Esophagus muscularis mucosa (tissue), 4 donors: ENCODE measurements around the gene FLACC1. TPM values are rescaled to one million over a fixed set of nuclear protein-coding genes. Genes with fewer than 3 reads are reported as not detected.

Experiments
- DNase-seq: peaks from one replicate; pipeline ENCODE4 v3.0.0-alpha.2; 2017; ENCODE audit errors: extremely low spot score
- H3K27ac ChIP-seq, 4 donors: fragments of 200-600 bp; sonication (generic); replicated peaks in 1 of 4; 1 replicate in 3 of 4; 2 replicates in 1 of 4; pipeline ENCODE4 v1.5.1; 2016 to 2019; ENCODE audit warnings: mild to moderate bottlenecking in 1 of 4
- H3K27me3 ChIP-seq, 4 donors: fragments of 200-600 bp; sonication (generic); one replicate each; pipeline versions ENCODE4 v1.5.1 to v1.6.0; 2016 to 2019
- H3K36me3 ChIP-seq, 4 donors: fragments of 200-600 bp; sonication (generic); one replicate each; pipeline ENCODE4 v1.5.1; 2016 to 2019
- H3K4me1 ChIP-seq, 4 donors: fragments of 200-600 bp; sonication (generic); one replicate each; pipeline ENCODE4 v1.5.1; 2016 to 2019
- H3K4me3 ChIP-seq, 4 donors: fragments of 200-600 bp; sonication (generic); 1 replicate in 2 of 4; 2 replicates in 2 of 4; pipeline ENCODE4 v1.5.1; 2016 to 2019; ENCODE audit warnings: mild to moderate bottlenecking in 4 of 4, moderate library complexity in 1 of 4
- H3K9me3 ChIP-seq, 4 donors: fragments of 200-600 bp; sonication (generic); 1 replicate in 3 of 4; 2 replicates in 1 of 4; pipeline ENCODE4 v1.5.1; 2016 to 2019
- EP300 ChIP-seq: sonication (generic); formaldehyde crosslinking; IDR thresholded peaks from one replicate; pipeline ENCODE4 v1.6.1; 2017; ENCODE audit warnings: antibody characterized with exemption
- POLR2A ChIP-seq: fragments of 450-650 bp; IDR thresholded peaks from one replicate; pipeline ENCODE4 v1.6.1; 2017; ENCODE audit warnings: antibody characterized with exemption, moderate library complexity, mild to moderate bottlenecking, low read depth
- POLR2AphosphoS5 ChIP-seq, 2 donors: sonication (generic); formaldehyde crosslinking; IDR thresholded peaks; one replicate each; pipeline ENCODE4 v1.6.1; 2017; ENCODE audit warnings: antibody characterized with exemption in 2 of 2
- WGBS: methylation state at CpG from one replicate; pipeline ENCODE4 v1.1.5; 2018; 5-methylcytosine and 5-hydroxymethylcytosine counted together
- intact Hi-C: fragments of 100-400 bp; cut with DNase I; formaldehyde crosslinking; loops from one replicate; pipeline ENCODE4 v1.15.1; 2023
- total RNA-seq, 4 donors: library from RNA; depleted of rRNA; stranded (reverse); fragments of >200 nt; gene quantifications; one replicate each; pipeline versions ENCODE4 v1.1.0 to v1.2.1, GENCODE V29; 2016
- TF ChIP-seq, protein P1 (sequence below), 3 experiments: fragments of 200-600 bp in 2 of 3; fragments of 450-650 bp in 1 of 3; sonication (generic) in 2 of 3; IDR thresholded peaks; one replicate each; pipeline ENCODE4 v1.5.1; 2017 to 2019; ENCODE audit warnings: antibody characterized with exemption in 3 of 3, mild to moderate bottlenecking in 2 of 3, moderate library complexity in 1 of 3

Gene FLACC1
- total RNA-seq: 1 to 10 TPM; 1.2 to 5.1 (median 4.2) TPM

- H3K4me1 ChIP-seq: peaks cover 5 to 27% (median 19%) of the 10 kb centered on the region in 4 donors
- no peaks in the 10 kb centered on the region for H3K27me3 ChIP-seq
- 32% methylated on average over 1 of the region's 1 CpG for WGBS
- no peaks in the 10 kb centered on the region for H3K9me3 ChIP-seq
- H3K36me3 ChIP-seq: peaks cover 0 to 33% (median 19%) of the 10 kb centered on the region in 4 donors
- intact Hi-C loops: no loop called here
- TF ChIP-seq, protein P1, sequence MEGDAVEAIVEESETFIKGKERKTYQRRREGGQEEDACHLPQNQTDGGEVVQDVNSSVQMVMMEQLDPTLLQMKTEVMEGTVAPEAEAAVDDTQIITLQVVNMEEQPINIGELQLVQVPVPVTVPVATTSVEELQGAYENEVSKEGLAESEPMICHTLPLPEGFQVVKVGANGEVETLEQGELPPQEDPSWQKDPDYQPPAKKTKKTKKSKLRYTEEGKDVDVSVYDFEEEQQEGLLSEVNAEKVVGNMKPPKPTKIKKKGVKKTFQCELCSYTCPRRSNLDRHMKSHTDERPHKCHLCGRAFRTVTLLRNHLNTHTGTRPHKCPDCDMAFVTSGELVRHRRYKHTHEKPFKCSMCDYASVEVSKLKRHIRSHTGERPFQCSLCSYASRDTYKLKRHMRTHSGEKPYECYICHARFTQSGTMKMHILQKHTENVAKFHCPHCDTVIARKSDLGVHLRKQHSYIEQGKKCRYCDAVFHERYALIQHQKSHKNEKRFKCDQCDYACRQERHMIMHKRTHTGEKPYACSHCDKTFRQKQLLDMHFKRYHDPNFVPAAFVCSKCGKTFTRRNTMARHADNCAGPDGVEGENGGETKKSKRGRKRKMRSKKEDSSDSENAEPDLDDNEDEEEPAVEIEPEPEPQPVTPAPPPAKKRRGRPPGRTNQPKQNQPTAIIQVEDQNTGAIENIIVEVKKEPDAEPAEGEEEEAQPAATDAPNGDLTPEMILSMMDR (IDR thresholded peaks at IDR 0.05): no peak
- no peak for TF ChIP-seq POLR2A
- no peak for TF ChIP-seq EP300
- no peak for TF ChIP-seq POLR2AphosphoS5 (IDR thresholded peaks at IDR 0.05)
- peak within 1 kb of the TSS in 2 of 4 donors; percentile 26 for H3K27ac ChIP-seq
- H3K4me3 ChIP-seq: no peak within 1 kb of the TSS
- DNase-seq: no peak
These were observed at the start of gene FLACC1 for GRCh38 chr2:201357221-201357620. Gene FLACC1 (minus strand): TSS chr2:201357345. CDS start chr2:201351404, 5,941 bp downstream.

GRCh38 chr2:201406077-201406662 lies 49.0 kb upstream of the FLACC1 start:
- TF ChIP-seq EP300 (no peak), POLR2A (no peak), POLR2AphosphoS5 (IDR thresholded peaks at IDR 0.05) (peak in 1 of 2 donors; percentile 65)
- TF ChIP-seq, protein P1 (IDR thresholded peaks at IDR 0.05): no peak
- H3K4me1 ChIP-seq: peaks cover 41 to 96% (median 92%) of the 10 kb centered on the region in 4 donors
- 14% methylated on average over 3 of the region's 3 CpGs for WGBS

GRCh38 chr2:201404699-201405280 lies 47.6 kb upstream of the FLACC1 start:
- peaks cover 34 to 96% (median 86%) of the 10 kb centered on the region in 4 donors for H3K4me1 ChIP-seq
- H3K27ac ChIP-seq: peak overlapping the region in 3 of 4 donors; percentile 9 to 76 (median 71)
- 87% methylated on average over 3 of the region's 3 CpGs for WGBS

More at GRCh38 chr2:201406077-201406662, 49.0 kb upstream of the FLACC1 start:
- H3K27me3 ChIP-seq: no peaks in the 10 kb centered on the region
- no peaks in the 10 kb centered on the region for H3K9me3 ChIP-seq
- no peak for DNase-seq
- H3K4me3 ChIP-seq: peak overlapping the region in 2 of 4 donors; percentile 1 to 3
- intact Hi-C loops: no loop called here
- peak overlapping the region; percentile 68 to 76 (median 72) for H3K27ac ChIP-seq
- H3K36me3 ChIP-seq: no peaks in the 10 kb centered on the region

DNA sequence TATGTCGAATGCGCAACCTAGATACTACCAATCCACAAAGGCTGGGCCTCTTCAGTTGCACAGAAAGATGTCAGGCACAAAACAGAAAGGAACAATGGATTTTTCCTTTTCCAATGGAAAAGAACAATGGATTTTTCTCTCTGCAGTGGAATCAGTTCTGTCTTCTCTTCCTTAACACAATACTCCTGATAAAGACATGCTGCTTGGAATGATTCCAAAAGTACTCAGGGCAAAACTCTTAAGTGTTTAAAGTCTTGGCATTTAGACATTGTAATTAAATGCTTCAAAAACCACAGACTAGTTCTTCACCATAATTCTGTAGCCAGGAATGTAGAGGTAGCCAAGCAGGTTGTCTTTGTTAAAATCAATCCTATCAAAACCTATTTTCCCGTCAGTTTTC lies 46.7 kb upstream of the FLACC1 start:
- no peak for TF ChIP-seq EP300
- TF ChIP-seq, protein P1 (IDR thresholded peaks at IDR 0.05): no peak
- no peak for TF ChIP-seq POLR2A
- TF ChIP-seq POLR2AphosphoS5 (IDR thresholded peaks at IDR 0.05): no peak
- Histone ChIP-seq H3K27ac (peak overlapping the region in 3 of 4 donors; percentile 9 to 76 (median 71)), H3K4me3 (no peak overlapping the region), H3K9me3 (no peaks in the 10 kb centered on the region), H3K27me3 (no peaks in the 10 kb centered on the region), H3K4me1 (peaks cover 28 to 87% (median 77%) of the 10 kb centered on the region in 4 donors), H3K36me3 (peaks cover 0 to 8% (median 4%) of the 10 kb centered on the region in 4 donors)
- DNase-seq: no peak
- intact Hi-C loops: loop anchor here (2.0 kb wide), 1 partner anchor 47 kb away; the partner anchor contains the start of genes STRADB and TRAK2
- WGBS: 79% methylated on average over 3 of the region's 3 CpGs

More at GRCh38 chr2:201404699-201405280, 47.6 kb upstream of the FLACC1 start:
- H3K4me3 ChIP-seq: no peak overlapping the region
- TF ChIP-seq, protein P1 (IDR thresholded peaks at IDR 0.05): no peak
- no peak for TF ChIP-seq POLR2AphosphoS5 (IDR thresholded peaks at IDR 0.05)
- TF ChIP-seq POLR2A: no peak
- TF ChIP-seq EP300: no peak
- no peaks in the 10 kb centered on the region for H3K9me3 ChIP-seq
- H3K27me3 ChIP-seq: no peaks in the 10 kb centered on the region
- DNase-seq: no peak
- intact Hi-C loops: no loop called here
- H3K36me3 ChIP-seq: peaks cover 0 to 3% (median 0%) of the 10 kb centered on the region in 4 donors
